HepG2 (cell line): ENCODE data around the gene TMEM183A. TPM values are rescaled to one million over a fixed set of nuclear protein-coding genes. Genes with fewer than 3 reads are reported as not detected.

Source experiments
- ATAC-seq: fragments of 200-7000 bp; cut with Tn5 transposase; 3 replicates; pipeline ENCODE4 v1.9.1; 2020; ENCODE audit warnings: mild to moderate bottlenecking, moderate library complexity
- BruUV-seq: library from RNA; stranded (reverse); fragments of 400-500 nt; replicated peaks from 2 replicates; lab custom pipeline; 2021; lab: Mats Ljungman, UMichigan
- CTCF ChIA-PET: fragments of 300-600 bp; formaldehyde crosslinking; extraction: SDS; loops from one replicate; lab custom pipeline; 2021; ENCODE audit warnings: low total read pairs, inconsistent platforms, low intra/inter-chr PET ratio; lab: Yijun Ruan, JAX
- POLR2A ChIA-PET: fragments of 350-600 bp; sonication (Branson Sonifier 250); formaldehyde crosslinking; loops from one replicate; lab custom pipeline; 2020; ENCODE audit warnings: antibody characterized with exemption, inconsistent platforms; lab: Yijun Ruan, JAX
- DNase-seq: peaks from one replicate; pipeline ENCODE4 v3.0.0-alpha.2; 2015; ENCODE audit warnings: low spot score
- FAIRE-seq: peaks from 3 replicates; lab custom pipeline; 2011; peaks lifted over from hg19 to GRCh38; lab: Jason Lieb, UNC
- H2AFZ ChIP-seq: one replicate; pipeline ENCODE4 v1.6.1; 2011; ENCODE audit warnings: low read length, inconsistent platforms
- H3K27ac ChIP-seq: fragments of 300-600 bp; 3 replicates; pipeline ENCODE4 v1.8.0; 2011; ENCODE audit warnings: mixed run types, mild to moderate bottlenecking, mixed read lengths, low read length, inconsistent platforms; ENCODE audit not compliant: insufficient read depth; ENCODE audit errors: extremely low read length
- H3K27me3 ChIP-seq, 2 experiments: fragments of 200-600 bp in 1 of 2; 2 replicates in 1 of 2; 3 replicates in 1 of 2; pipeline versions ENCODE4 v1.6.0 to v1.8.0; 2011; ENCODE audit warnings: low read length in 2 of 2, mild to moderate bottlenecking in 2 of 2, moderate library complexity in 2 of 2, inconsistent platforms in 1 of 2; ENCODE audit not compliant: insufficient read depth in 2 of 2, control insufficient read depth in 1 of 2
- H3K36me3 ChIP-seq, 2 experiments: fragments of 200-600 bp in 1 of 2; replicated peaks in 1 of 2; 2 replicates in 1 of 2; 3 replicates in 1 of 2; pipeline versions ENCODE4 v1.5.1 to v1.8.0; 2011; ENCODE audit warnings: low read length in 2 of 2, inconsistent platforms in 1 of 2; ENCODE audit not compliant: insufficient read depth in 2 of 2, control insufficient read depth in 1 of 2
- H3K4me1 ChIP-seq: 2 replicates; pipeline ENCODE4 v1.5.1; 2012; ENCODE audit warnings: low read length, inconsistent platforms; ENCODE audit not compliant: insufficient read depth
- H3K4me2 ChIP-seq: 2 replicates; pipeline ENCODE4 v1.6.0; 2011; ENCODE audit warnings: low read depth, low read length, inconsistent platforms
- H3K4me3 ChIP-seq, 3 experiments: fragments of 200-600 bp in 1 of 3; sonication (generic), shearing (Covaris generic) in 1 of 3; replicated peaks in 1 of 3; 2 replicates each; pipeline ENCODE4 v1.5.1; 2011 to 2016; ENCODE audit warnings: low read length in 3 of 3, inconsistent platforms in 2 of 3, low read depth in 2 of 3, mild to moderate bottlenecking in 2 of 3, control low read depth in 1 of 3, mixed read lengths in 1 of 3; ENCODE audit not compliant: insufficient read depth in 1 of 3
- H3K79me2 ChIP-seq: one replicate; pipeline ENCODE4 v1.6.1; 2011; ENCODE audit warnings: low read length, inconsistent platforms; ENCODE audit not compliant: insufficient read depth
- H3K9ac ChIP-seq: 2 replicates; pipeline ENCODE4 v1.6.0; 2011; ENCODE audit warnings: mild to moderate bottlenecking, low read depth, low read length, inconsistent platforms; ENCODE audit not compliant: insufficient read depth
- H3K9me3 ChIP-seq: 2 replicates; pipeline ENCODE4 v1.5.1; 2012; ENCODE audit warnings: mild to moderate bottlenecking, low read length
- H4K20me1 ChIP-seq: 2 replicates; pipeline ENCODE4 v1.6.0; 2011; ENCODE audit warnings: inconsistent platforms, mild to moderate bottlenecking, low read length, moderate library complexity; ENCODE audit not compliant: insufficient read depth
- AGO2 ChIP-seq: fragments of 200-400 bp; formaldehyde crosslinking; optimal IDR thresholded peaks from 2 replicates; pipeline ENCODE3; 2017; ENCODE audit warnings: mild to moderate bottlenecking, low read depth, low read length, moderate library complexity
- ARNT2 ChIP-seq: sonication (generic); formaldehyde crosslinking; IDR thresholded peaks from 2 replicates; pipeline ENCODE4 v1.8.0; 2022; ENCODE audit warnings: mild to moderate bottlenecking, low read depth, missing genetic modification reagents, moderate library complexity
- FOXA3 ChIP-seq: IDR thresholded peaks from 2 replicates; pipeline ENCODE4 v1.6.1; 2016; ENCODE audit warnings: missing genetic modification reagents, missing compliant biosample characterization
- ISX ChIP-seq: sonication (generic); formaldehyde crosslinking; conservative IDR thresholded peaks from 2 replicates; pipeline ENCODE4 v1.5.0; 2020; ENCODE audit warnings: missing genetic modification reagents
- JDP2 ChIP-seq: sonication (generic); formaldehyde crosslinking; IDR thresholded peaks from 2 replicates; pipeline ENCODE4 v1.8.1; 2022; ENCODE audit warnings: missing genetic modification reagents, borderline replicate concordance
- MBNL3 ChIP-seq: fragments of 250-450 bp; sonication (Bioruptor Pico); conservative IDR thresholded peaks from 2 replicates; pipeline ENCODE4 v1.8.0; 2022; ENCODE audit warnings: mild to moderate bottlenecking, inconsistent platforms
- PCBP2 ChIP-seq: fragments of 200-400 bp; formaldehyde crosslinking; optimal IDR thresholded peaks from 2 replicates; pipeline ENCODE3; 2018; ENCODE audit warnings: low read length, low read depth; ENCODE audit not compliant: poor library complexity, severe bottlenecking
- POLR2A ChIP-seq, 2 experiments: IDR thresholded peaks; 2 replicates each; pipeline ENCODE4 v1.6.1; 2011; ENCODE audit warnings: low read depth in 2 of 2, low read length in 2 of 2, mild to moderate bottlenecking in 1 of 2, moderate library complexity in 1 of 2; ENCODE audit not compliant: insufficient read depth in 1 of 2
- ZNF615 ChIP-seq: sonication (generic); formaldehyde crosslinking; IDR thresholded peaks from 2 replicates; pipeline ENCODE4 v1.5.0; 2020; ENCODE audit warnings: mild to moderate bottlenecking, missing genetic modification reagents, borderline replicate concordance
- ZNF768 ChIP-seq: sonication (generic); formaldehyde crosslinking; IDR thresholded peaks from 2 replicates; pipeline ENCODE4 v1.4.0; 2020; ENCODE audit warnings: missing genetic modification reagents
- WGBS: methylation state at CpG from one replicate; pipeline ENCODE4 v1.1.6; 2017; ENCODE audit warnings: low lambda C conversion rate; 5-methylcytosine and 5-hydroxymethylcytosine counted together
- in situ Hi-C: cut with HindIII; loops from 2 replicates; pipeline ENCODE4 v1.10.0; 2017; ENCODE audit warnings: low pct_unique_long_range_greater_than_20kb; ENCODE audit not compliant: extremely low pct_ligation_motif_present
- intact Hi-C: fragments of 100-400 bp; cut with micrococcal nuclease; formaldehyde crosslinking; loops from one replicate; pipeline ENCODE4 v1.10.0; 2022; ENCODE audit not compliant: unreplicated experiment
- polyA plus RNA-seq, 8 experiments: library from polyadenylated mRNA; depleted of rRNA in 3 of 8; stranded (reverse) in 7 of 8; unstranded in 1 of 8; fragments of >200 nt; fragmentation: Illumina TruSeq in 4 of 8; extraction: Trizol in 4 of 8; gene quantifications; 2 replicates each; pipeline versions ENCODE4 v1.2.1 to v1.2.3, GENCODE V29; 2011 to 2016; ENCODE audit warnings: low read depth in 4 of 8, missing spikeins in 1 of 8, mixed read lengths in 1 of 8; ENCODE audit not compliant: insufficient read depth in 1 of 8
- total RNA-seq, 5 experiments: library from RNA; depleted of rRNA; stranded (reverse); fragments of >200 nt; fragmentation: Illumina TruSeq; extraction: Trizol; gene quantifications; 2 replicates each; pipeline ENCODE4 v1.2.3, GENCODE V29; 2016; ENCODE audit warnings: low read depth in 1 of 5
- TF ChIP-seq, protein P1 (sequence below): sonication (generic); formaldehyde crosslinking; IDR thresholded peaks from 2 replicates; pipeline ENCODE4 v1.8.0; 2022; ENCODE audit warnings: mild to moderate bottlenecking, missing genetic modification reagents, borderline replicate concordance
- TF ChIP-seq, protein P2 (sequence below): sonication (generic); formaldehyde crosslinking; IDR thresholded peaks from 2 replicates; pipeline ENCODE4 v1.4.0; 2020; ENCODE audit warnings: mild to moderate bottlenecking, missing genetic modification reagents
- TF ChIP-seq, protein P3 (sequence below): sonication (generic); formaldehyde crosslinking; IDR thresholded peaks from 2 replicates; pipeline ENCODE4 v1.4.0; 2020; ENCODE audit warnings: missing genetic modification reagents

Gene TMEM183A
- total and polyA plus RNA-seq, 2 of the 13 experiments (the other 11 are each of a cell fraction or from before 2014, with no cell fraction given), result 59.7 to 82.0 TPM

DNA sequence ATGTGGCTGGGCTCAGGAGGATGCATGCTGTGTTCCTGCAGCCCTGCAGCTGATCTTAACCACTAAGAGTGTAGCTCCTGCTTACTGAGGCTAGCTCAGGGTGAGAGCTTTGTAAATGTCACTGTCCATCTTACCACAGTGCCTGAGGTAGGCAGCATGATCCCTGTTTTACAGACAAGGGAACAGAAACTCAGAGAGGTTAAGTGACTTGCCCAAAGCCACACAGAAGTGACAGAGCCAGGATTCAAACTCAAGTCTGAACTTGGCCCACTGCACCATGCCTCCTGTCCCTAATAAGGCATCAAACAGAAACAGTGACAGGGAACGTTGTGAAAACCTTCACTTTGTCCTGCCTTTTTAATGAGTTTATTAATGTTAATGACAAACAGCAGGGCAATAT lies 47.0 kb downstream of the TMEM183A start:
- Histone ChIP-seq H3K4me3 (no peak overlapping the region), H4K20me1 (no peaks in the 10 kb centered on the region), H3K9ac (no peak overlapping the region), H2AFZ (no peak overlapping the region), H3K36me3 (no peaks in the 10 kb centered on the region), H3K9me3 (no peaks in the 10 kb centered on the region), H3K27ac (no peak overlapping the region), H3K4me1 (no peaks in the 10 kb centered on the region), H3K27me3 (peaks cover 7 to 34% of the 10 kb centered on the region in 2 experiments; a peak in 4 of 5 replicates), H3K79me2 (no peaks in the 10 kb centered on the region), H3K4me2 (no peak overlapping the region)
- intact Hi-C loops, result no loop called here
- WGBS, result 21% methylated on average over 1 of the region's 1 CpG
- DNase-seq (no peak), ATAC-seq (no peak), FAIRE-seq (no peak)
- POLR2A ChIA-PET, result no interaction called here
- TF ChIP-seq JDP2 (CRISPR knock-in tag), result no peak
- peak; percentile 50; the same call in 1 of the 2 replicates for TF ChIP-seq ZNF768 (CRISPR knock-in tag)
- CTCF ChIA-PET, result no interaction called here
- in situ Hi-C loops, result no loop called here
- BruUV-seq, result no TSS peak

DNA sequence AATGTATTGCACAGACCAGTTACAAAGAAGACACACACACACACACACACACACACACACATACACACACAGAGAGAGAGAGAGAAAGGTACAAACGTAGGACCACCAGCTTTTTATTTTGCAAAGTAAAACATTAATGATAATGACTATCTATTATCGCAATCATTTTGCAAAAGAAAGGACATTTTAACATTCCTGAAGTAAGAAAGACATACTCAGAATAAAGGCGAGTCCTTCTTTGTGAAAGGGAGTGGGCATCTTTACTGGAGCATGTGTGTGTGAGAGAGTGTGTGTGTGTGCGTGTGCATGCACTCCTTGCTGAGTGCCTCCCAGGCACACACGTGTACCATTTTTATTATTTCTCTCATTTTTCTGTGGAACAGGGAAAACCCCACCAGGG lies 47.5 kb downstream of the TMEM183A start:
- H3K4me1 ChIP-seq, result no peaks in the 10 kb centered on the region
- no peak for FAIRE-seq
- in situ Hi-C loops (no loop called here), intact Hi-C loops (no loop called here)
- no peak overlapping the region for H3K4me2 ChIP-seq
- H3K27me3 ChIP-seq, result peaks cover 7 to 34% of the 10 kb centered on the region in 2 experiments; a peak in 4 of 5 replicates
- ATAC-seq, result no peak
- H3K9ac ChIP-seq, result no peak overlapping the region
- ChIA-PET POLR2A (no interaction called here), CTCF (no interaction called here)
- no peaks in the 10 kb centered on the region for H3K9me3 ChIP-seq
- WGBS, result 55% methylated on average over 5 of the region's 5 CpGs
- no peak overlapping the region for H2AFZ ChIP-seq
- no TSS peak for BruUV-seq
- no peaks in the 10 kb centered on the region for H4K20me1 ChIP-seq
- no peak for DNase-seq
- no peaks in the 10 kb centered on the region for H3K36me3 ChIP-seq
- no peak overlapping the region for H3K4me3 ChIP-seq
- H3K27ac ChIP-seq, result no peak overlapping the region
- no peaks in the 10 kb centered on the region for H3K79me2 ChIP-seq
- no peak for TF ChIP-seq MBNL3 (CRISPR knock-in tag)
- no peak for TF ChIP-seq ARNT2 (CRISPR knock-in tag)
- TF ChIP-seq, protein P1, sequence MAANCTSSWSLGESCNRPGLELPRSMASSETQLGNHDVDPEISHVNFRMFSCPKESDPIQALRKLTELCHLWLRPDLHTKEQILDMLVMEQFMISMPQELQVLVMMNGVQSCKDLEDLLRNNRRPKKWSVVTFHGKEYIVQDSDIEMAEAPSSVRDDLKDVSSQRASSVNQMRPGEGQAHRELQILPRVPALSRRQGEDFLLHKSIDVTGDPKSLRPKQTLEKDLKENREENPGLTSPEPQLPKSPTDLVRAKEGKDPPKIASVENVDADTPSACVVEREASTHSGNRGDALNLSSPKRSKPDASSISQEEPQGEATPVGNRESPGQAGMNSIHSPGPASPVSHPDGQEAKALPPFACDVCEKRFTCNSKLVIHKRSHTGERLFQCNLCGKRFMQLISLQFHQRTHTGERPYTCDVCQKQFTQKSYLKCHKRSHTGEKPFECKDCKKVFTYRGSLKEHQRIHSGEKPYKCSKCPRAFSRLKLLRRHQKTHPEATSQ, result no peak
- TF ChIP-seq, protein P2, sequence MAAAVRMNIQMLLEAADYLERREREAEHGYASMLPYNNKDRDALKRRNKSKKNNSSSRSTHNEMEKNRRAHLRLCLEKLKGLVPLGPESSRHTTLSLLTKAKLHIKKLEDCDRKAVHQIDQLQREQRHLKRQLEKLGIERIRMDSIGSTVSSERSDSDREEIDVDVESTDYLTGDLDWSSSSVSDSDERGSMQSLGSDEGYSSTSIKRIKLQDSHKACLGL, result no peak
- no peak for TF ChIP-seq FOXA3 (CRISPR knock-in tag)
- TF ChIP-seq POLR2A (IDR thresholded peaks at IDR 0.05; ENCODE audit: insufficient read depth in 1 of 2, low read depth in 2 of 2, low read length in 2 of 2), result no peak
- no peak for TF ChIP-seq PCBP2
- TF ChIP-seq, protein P3, sequence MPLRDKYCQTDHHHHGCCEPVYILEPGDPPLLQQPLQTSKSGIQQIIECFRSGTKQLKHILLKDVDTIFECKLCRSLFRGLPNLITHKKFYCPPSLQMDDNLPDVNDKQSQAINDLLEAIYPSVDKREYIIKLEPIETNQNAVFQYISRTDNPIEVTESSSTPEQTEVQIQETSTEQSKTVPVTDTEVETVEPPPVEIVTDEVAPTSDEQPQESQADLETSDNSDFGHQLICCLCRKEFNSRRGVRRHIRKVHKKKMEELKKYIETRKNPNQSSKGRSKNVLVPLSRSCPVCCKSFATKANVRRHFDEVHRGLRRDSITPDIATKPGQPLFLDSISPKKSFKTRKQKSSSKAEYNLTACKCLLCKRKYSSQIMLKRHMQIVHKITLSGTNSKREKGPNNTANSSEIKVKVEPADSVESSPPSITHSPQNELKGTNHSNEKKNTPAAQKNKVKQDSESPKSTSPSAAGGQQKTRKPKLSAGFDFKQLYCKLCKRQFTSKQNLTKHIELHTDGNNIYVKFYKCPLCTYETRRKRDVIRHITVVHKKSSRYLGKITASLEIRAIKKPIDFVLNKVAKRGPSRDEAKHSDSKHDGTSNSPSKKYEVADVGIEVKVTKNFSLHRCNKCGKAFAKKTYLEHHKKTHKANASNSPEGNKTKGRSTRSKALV (CRISPR knock-in tag), result no peak
- no peak for TF ChIP-seq ZNF615 (CRISPR knock-in tag)
- TF ChIP-seq AGO2, result no peak
- TF ChIP-seq ISX (CRISPR knock-in tag), result no peak
